NCI-H2196 treated with DMSO at 0.1 percent for 48 hours (cell line): ENCODE measurements around the gene TMEM183A.

Experiments
- DNase-seq: peaks from one replicate; lab custom pipeline; 2025; ENCODE audit not compliant: unreplicated experiment; lab: John Stamatoyannopoulos, UW

Gene TMEM183A

GRCh38 chr1:203028784-203029553, 21.8 kb downstream of the TMEM183A start:
- DNase-seq, result no peak

- no peak for DNase-seq
These were observed 24.3 kb downstream of the TMEM183A start for GRCh38 chr1:203031467-203031866.

GRCh38 chr1:203033287-203033686, 26.1 kb downstream of the TMEM183A start:
- no peak for DNase-seq

GRCh38 chr1:203033917-203034316, 26.7 kb downstream of the TMEM183A start:
- DNase-seq, result no peak

- DNase-seq, result no peak
These were observed 27.4 kb downstream of the TMEM183A start for GRCh38 chr1:203034422-203035110.

GRCh38 chr1:203035111-203036000, 28.2 kb downstream of the TMEM183A start:
- no peak for DNase-seq

GRCh38 chr1:203036135-203036534, 29.0 kb downstream of the TMEM183A start:
- no peak for DNase-seq

- DNase-seq, result no peak
These were observed 29.4 kb downstream of the TMEM183A start for GRCh38 chr1:203036537-203036936.

GRCh38 chr1:203037509-203038190, 30.5 kb downstream of the TMEM183A start:
- DNase-seq, result no peak

GRCh38 chr1:203038217-203038741, 31.1 kb downstream of the TMEM183A start:
- no peak for DNase-seq

- peak; percentile 65 for DNase-seq
These were observed 31.9 kb downstream of the TMEM183A start for GRCh38 chr1:203038891-203039608.

- DNase-seq, result no peak
These were observed 32.7 kb downstream of the TMEM183A start for GRCh38 chr1:203039609-203040512.

GRCh38 chr1:203040513-203041275, 33.5 kb downstream of the TMEM183A start:
- no peak for DNase-seq

GRCh38 chr1:203041351-203041932, 34.3 kb downstream of the TMEM183A start:
- no peak for DNase-seq

- no peak for DNase-seq
These were observed 36.8 kb downstream of the TMEM183A start for GRCh38 chr1:203043830-203044545.

- no peak for DNase-seq
These were observed 37.5 kb downstream of the TMEM183A start for GRCh38 chr1:203044546-203045250.

- no peak for DNase-seq
These were observed 38.2 kb downstream of the TMEM183A start for GRCh38 chr1:203045336-203045735.
